ENCODE data around the gene NHLRC2. TPM values are rescaled to one million over a fixed set of nuclear protein-coding genes. Genes with fewer than 3 reads are reported as not detected.
"Not testable (repeated sequence)": the region's sequence is repeated elsewhere in the genome, so short reads cannot be mapped to it uniquely, and the experiment has no call there.

NHLRC2 gene
- polyA plus RNA-seq, 3 donors, result 2.7 to 4.9 (median 4.3) TPM

GRCh38 chr10:113922787-113923570 is 68.5 kb downstream of the NHLRC2 start:
- WGBS, 3 donors, result 42 to 45% (median 43%) methylated on average over 8 of the region's 8 CpGs
- H3K27ac ChIP-seq (ENCODE audit: low read depth, low read length), result no peak overlapping the region

- 92 to 100% (median 95%) methylated on average over 1 of the region's 1 CpG for WGBS, 3 donors
- no peak overlapping the region for H3K27ac ChIP-seq (ENCODE audit: low read depth, low read length)
Measured at GRCh38 chr10:113924186-113924585, 69.7 kb downstream of the NHLRC2 start.

- no peak overlapping the region for H3K27ac ChIP-seq (ENCODE audit: low read depth, low read length)
- 70 to 84% (median 73%) methylated on average over 4 of the region's 4 CpGs for WGBS, 3 donors
Measured at GRCh38 chr10:113924664-113925063, 70.2 kb downstream of the NHLRC2 start.

- no peak overlapping the region for H3K27ac ChIP-seq (ENCODE audit: low read depth, low read length)
- 64 to 90% (median 82%) methylated on average over 5 of the region's 5 CpGs for WGBS, 3 donors
Measured at GRCh38 chr10:113927440-113927839, 73.0 kb downstream of the NHLRC2 start.

GRCh38 chr10:113928830-113929229 is 74.4 kb downstream of the NHLRC2 start:
- H3K27ac ChIP-seq (ENCODE audit: low read depth, low read length), result no peak overlapping the region

- WGBS, 3 donors, result 75 to 93% (median 79%) methylated on average over 6 of the region's 6 CpGs
- no peak overlapping the region for H3K27ac ChIP-seq (ENCODE audit: low read depth, low read length)
Measured at GRCh38 chr10:113929522-113929921, 75.1 kb downstream of the NHLRC2 start.

GRCh38 chr10:113930482-113931057 is 76.1 kb downstream of the NHLRC2 start:
- 63 to 80% (median 76%) methylated on average over 3 of the region's 3 CpGs for WGBS, 3 donors
- H3K27ac ChIP-seq (ENCODE audit: low read depth, low read length), result no peak overlapping the region

- 90 to 95% (median 92%) methylated on average over 1 of the region's 1 CpG for WGBS, 3 donors
- no peak overlapping the region for H3K27ac ChIP-seq (ENCODE audit: low read depth, low read length)
Measured at GRCh38 chr10:113932854-113933253, 78.4 kb downstream of the NHLRC2 start.

- WGBS, 3 donors, result 67 to 77% (median 77%) methylated on average over 8 of the region's 8 CpGs
- no peak overlapping the region for H3K27ac ChIP-seq (ENCODE audit: low read depth, low read length)
Measured at GRCh38 chr10:113933894-113934532, 79.6 kb downstream of the NHLRC2 start.

- no peak overlapping the region for H3K27ac ChIP-seq (ENCODE audit: low read depth, low read length)
Measured at GRCh38 chr10:113937258-113937657, 82.8 kb downstream of the NHLRC2 start.

- WGBS, 3 donors, result 24 to 80% (median 76%) methylated on average over 7 of the region's 7 CpGs
- H3K27ac ChIP-seq (ENCODE audit: low read depth, low read length), result no peak overlapping the region
Measured at GRCh38 chr10:113937756-113938155, 83.3 kb downstream of the NHLRC2 start.

- WGBS, 3 donors, result 82 to 84% (median 83%) methylated on average over 7 of the region's 7 CpGs
- H3K27ac ChIP-seq (ENCODE audit: low read depth, low read length), result no peak overlapping the region
Measured at GRCh38 chr10:113939212-113939860, 84.9 kb downstream of the NHLRC2 start.

- no peak overlapping the region for H3K27ac ChIP-seq (ENCODE audit: low read depth, low read length)
- WGBS, 3 donors, result 71 to 92% (median 86%) methylated on average over 4 of the region's 4 CpGs
Measured at GRCh38 chr10:113941140-113941539, 86.7 kb downstream of the NHLRC2 start.

GRCh38 chr10:113943196-113943595 is 88.7 kb downstream of the NHLRC2 start:
- H3K27ac ChIP-seq (ENCODE audit: low read depth, low read length), result not testable (repeated sequence)
- 93 to 96% (median 95%) methylated on average over 7 of the region's 7 CpGs for WGBS, 3 donors

GRCh38 chr10:113945075-113945686 is 90.7 kb downstream of the NHLRC2 start:
- no peak overlapping the region for H3K27ac ChIP-seq (ENCODE audit: low read depth, low read length)
- 81 to 94% (median 90%) methylated on average over 9 of the region's 9 CpGs for WGBS, 3 donors

- H3K27ac ChIP-seq (ENCODE audit: low read depth, low read length), result no peak overlapping the region
- WGBS, 3 donors, result 87 to 95% (median 94%) methylated on average over 4 of the region's 4 CpGs
Measured at GRCh38 chr10:113945687-113946085, 91.2 kb downstream of the NHLRC2 start.

GRCh38 chr10:113947184-113948041 is 93.0 kb downstream of the NHLRC2 start:
- no peak overlapping the region for H3K27ac ChIP-seq (ENCODE audit: low read depth, low read length)
- WGBS, 3 donors, result 57 to 65% (median 60%) methylated on average over 12 of the region's 12 CpGs

GRCh38 chr10:113948048-113948447 is 93.6 kb downstream of the NHLRC2 start:
- no peak overlapping the region for H3K27ac ChIP-seq (ENCODE audit: low read depth, low read length)
- WGBS, 3 donors, result 49 to 82% (median 76%) methylated on average over 4 of the region's 4 CpGs
